ENCODE measurements around the gene PRRT4. TPM values are rescaled to one million over a fixed set of nuclear protein-coding genes. Genes with fewer than 3 reads are reported as not detected.

The PRRT4 gene
- total and polyA plus RNA-seq, 2 of the 13 experiments (the other 11 are each of a cell fraction or from before 2014, with no cell fraction given) = not detected

DNA sequence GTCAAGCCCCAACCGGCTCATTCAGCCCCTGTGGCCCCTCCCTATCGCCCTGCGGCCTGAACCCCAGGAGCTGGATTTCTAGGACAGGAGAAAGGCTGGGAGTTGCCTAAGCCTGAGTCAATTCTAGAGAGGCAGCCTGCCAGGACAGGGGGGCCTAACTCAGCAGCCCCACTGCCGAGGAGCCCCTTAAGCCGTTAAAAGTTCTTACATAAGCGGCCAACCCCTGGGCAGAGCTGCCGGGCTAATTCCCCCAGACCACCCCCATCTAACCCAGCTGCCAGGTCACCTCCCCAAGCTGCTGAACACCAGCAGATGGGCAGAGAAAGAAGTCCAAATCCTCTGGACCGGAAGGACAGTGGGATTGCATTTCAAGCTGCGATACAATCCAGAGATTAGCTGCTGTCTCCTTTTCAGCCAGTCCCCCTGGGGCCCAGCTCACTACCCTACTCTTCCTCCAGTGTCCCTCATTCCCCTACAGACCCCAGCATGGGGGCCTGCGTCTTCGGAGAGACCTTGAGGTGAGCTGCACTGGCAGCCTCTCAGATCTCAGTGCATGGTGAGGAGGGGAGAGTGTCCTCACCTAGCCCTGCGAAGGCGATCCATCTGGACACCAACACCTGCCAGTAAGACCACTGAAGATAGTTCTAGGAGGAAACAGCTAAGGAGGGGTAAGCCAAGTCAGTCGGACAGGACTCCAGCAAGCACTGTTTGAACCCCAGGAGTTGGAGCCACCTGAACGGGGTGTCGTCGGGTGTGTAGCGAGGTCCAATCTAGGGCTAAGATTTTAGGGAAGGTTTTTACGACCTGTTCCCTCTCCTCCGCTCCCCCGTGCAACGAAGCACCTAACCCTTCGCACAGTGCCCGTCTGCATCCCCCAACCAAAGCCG is 47.5 kb upstream of the PRRT4 start (continued):
- TF ChIP-seq, protein P1, sequence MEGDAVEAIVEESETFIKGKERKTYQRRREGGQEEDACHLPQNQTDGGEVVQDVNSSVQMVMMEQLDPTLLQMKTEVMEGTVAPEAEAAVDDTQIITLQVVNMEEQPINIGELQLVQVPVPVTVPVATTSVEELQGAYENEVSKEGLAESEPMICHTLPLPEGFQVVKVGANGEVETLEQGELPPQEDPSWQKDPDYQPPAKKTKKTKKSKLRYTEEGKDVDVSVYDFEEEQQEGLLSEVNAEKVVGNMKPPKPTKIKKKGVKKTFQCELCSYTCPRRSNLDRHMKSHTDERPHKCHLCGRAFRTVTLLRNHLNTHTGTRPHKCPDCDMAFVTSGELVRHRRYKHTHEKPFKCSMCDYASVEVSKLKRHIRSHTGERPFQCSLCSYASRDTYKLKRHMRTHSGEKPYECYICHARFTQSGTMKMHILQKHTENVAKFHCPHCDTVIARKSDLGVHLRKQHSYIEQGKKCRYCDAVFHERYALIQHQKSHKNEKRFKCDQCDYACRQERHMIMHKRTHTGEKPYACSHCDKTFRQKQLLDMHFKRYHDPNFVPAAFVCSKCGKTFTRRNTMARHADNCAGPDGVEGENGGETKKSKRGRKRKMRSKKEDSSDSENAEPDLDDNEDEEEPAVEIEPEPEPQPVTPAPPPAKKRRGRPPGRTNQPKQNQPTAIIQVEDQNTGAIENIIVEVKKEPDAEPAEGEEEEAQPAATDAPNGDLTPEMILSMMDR (CRISPR knock-in tag; IDR thresholded peaks at IDR 0.05) = no peak
- TF ChIP-seq, protein P2, sequence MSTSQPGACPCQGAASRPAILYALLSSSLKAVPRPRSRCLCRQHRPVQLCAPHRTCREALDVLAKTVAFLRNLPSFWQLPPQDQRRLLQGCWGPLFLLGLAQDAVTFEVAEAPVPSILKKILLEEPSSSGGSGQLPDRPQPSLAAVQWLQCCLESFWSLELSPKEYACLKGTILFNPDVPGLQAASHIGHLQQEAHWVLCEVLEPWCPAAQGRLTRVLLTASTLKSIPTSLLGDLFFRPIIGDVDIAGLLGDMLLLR (CRISPR knock-in tag; IDR thresholded peaks at IDR 0.05) = no peak
- peak; percentile 74 for TF ChIP-seq PITX1 (CRISPR knock-in tag; IDR thresholded peaks at IDR 0.05)
- TF ChIP-seq RFX5 (IDR thresholded peaks at IDR 0.05; ENCODE audit: low read depth, low read length) = no peak
- TF ChIP-seq FOXJ3 (CRISPR knock-in tag; IDR thresholded peaks at IDR 0.05; ENCODE audit: borderline replicate concordance) = no peak
- no peak for TF ChIP-seq CC2D1A (CRISPR knock-in tag; IDR thresholded peaks at IDR 0.05)
- peak; percentile 22 for TF ChIP-seq SAP130 (CRISPR knock-in tag; IDR thresholded peaks at IDR 0.05; ENCODE audit: low read depth)
- no peak for TF ChIP-seq ZNF468 (CRISPR knock-in tag; IDR thresholded peaks at IDR 0.05)
- TF ChIP-seq PHF20 (CRISPR knock-in tag; IDR thresholded peaks at IDR 0.05) = no peak
- TF ChIP-seq, protein P3, sequence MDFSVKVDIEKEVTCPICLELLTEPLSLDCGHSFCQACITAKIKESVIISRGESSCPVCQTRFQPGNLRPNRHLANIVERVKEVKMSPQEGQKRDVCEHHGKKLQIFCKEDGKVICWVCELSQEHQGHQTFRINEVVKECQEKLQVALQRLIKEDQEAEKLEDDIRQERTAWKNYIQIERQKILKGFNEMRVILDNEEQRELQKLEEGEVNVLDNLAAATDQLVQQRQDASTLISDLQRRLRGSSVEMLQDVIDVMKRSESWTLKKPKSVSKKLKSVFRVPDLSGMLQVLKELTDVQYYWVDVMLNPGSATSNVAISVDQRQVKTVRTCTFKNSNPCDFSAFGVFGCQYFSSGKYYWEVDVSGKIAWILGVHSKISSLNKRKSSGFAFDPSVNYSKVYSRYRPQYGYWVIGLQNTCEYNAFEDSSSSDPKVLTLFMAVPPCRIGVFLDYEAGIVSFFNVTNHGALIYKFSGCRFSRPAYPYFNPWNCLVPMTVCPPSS (IDR thresholded peaks at IDR 0.05) = no peak
- no peak for TF ChIP-seq ZNF879 (CRISPR knock-in tag; IDR thresholded peaks at IDR 0.05)
- no peak for TF ChIP-seq ZNF207 (IDR thresholded peaks at IDR 0.05; ENCODE audit: borderline replicate concordance)
- TF ChIP-seq, protein P4, sequence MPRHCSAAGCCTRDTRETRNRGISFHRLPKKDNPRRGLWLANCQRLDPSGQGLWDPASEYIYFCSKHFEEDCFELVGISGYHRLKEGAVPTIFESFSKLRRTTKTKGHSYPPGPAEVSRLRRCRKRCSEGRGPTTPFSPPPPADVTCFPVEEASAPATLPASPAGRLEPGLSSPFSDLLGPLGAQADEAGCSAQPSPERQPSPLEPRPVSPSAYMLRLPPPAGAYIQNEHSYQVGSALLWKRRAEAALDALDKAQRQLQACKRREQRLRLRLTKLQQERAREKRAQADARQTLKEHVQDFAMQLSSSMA (CRISPR knock-in tag; IDR thresholded peaks at IDR 0.05) = 0 out of 2 replicates have a peak, but pooled peaks have one; percentile 20
- peak; percentile 45; the same call in 1 of the 2 replicates for TF ChIP-seq HNF4A (CRISPR knock-in tag; IDR thresholded peaks at IDR 0.05)
- TF ChIP-seq, protein P5, sequence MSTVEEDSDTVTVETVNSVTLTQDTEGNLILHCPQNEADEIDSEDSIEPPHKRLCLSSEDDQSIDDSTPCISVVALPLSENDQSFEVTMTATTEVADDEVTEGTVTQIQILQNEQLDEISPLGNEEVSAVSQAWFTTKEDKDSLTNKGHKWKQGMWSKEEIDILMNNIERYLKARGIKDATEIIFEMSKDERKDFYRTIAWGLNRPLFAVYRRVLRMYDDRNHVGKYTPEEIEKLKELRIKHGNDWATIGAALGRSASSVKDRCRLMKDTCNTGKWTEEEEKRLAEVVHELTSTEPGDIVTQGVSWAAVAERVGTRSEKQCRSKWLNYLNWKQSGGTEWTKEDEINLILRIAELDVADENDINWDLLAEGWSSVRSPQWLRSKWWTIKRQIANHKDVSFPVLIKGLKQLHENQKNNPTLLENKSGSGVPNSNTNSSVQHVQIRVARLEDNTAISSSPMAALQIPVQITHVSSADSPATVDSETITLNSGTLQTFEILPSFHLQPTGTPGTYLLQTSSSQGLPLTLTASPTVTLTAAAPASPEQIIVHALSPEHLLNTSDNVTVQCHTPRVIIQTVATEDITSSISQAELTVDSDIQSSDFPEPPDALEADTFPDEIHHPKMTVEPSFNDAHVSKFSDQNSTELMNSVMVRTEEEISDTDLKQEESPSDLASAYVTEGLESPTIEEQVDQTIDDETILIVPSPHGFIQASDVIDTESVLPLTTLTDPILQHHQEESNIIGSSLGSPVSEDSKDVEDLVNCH (CRISPR knock-in tag; IDR thresholded peaks at IDR 0.05) = no peak
- no peak for TF ChIP-seq DR1 (CRISPR knock-in tag; IDR thresholded peaks at IDR 0.05)
- peak; percentile 36; the same call in 1 of the 2 replicates for TF ChIP-seq GABPB1 (CRISPR knock-in tag; IDR thresholded peaks at IDR 0.05)
- TF ChIP-seq, protein P6, sequence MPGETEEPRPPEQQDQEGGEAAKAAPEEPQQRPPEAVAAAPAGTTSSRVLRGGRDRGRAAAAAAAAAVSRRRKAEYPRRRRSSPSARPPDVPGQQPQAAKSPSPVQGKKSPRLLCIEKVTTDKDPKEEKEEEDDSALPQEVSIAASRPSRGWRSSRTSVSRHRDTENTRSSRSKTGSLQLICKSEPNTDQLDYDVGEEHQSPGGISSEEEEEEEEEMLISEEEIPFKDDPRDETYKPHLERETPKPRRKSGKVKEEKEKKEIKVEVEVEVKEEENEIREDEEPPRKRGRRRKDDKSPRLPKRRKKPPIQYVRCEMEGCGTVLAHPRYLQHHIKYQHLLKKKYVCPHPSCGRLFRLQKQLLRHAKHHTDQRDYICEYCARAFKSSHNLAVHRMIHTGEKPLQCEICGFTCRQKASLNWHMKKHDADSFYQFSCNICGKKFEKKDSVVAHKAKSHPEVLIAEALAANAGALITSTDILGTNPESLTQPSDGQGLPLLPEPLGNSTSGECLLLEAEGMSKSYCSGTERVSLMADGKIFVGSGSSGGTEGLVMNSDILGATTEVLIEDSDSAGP (CRISPR knock-in tag; IDR thresholded peaks at IDR 0.05; ENCODE audit: borderline replicate concordance) = 0 out of 2 replicates have a peak, but pooled peaks have one; percentile 21
- TF ChIP-seq, protein P7, sequence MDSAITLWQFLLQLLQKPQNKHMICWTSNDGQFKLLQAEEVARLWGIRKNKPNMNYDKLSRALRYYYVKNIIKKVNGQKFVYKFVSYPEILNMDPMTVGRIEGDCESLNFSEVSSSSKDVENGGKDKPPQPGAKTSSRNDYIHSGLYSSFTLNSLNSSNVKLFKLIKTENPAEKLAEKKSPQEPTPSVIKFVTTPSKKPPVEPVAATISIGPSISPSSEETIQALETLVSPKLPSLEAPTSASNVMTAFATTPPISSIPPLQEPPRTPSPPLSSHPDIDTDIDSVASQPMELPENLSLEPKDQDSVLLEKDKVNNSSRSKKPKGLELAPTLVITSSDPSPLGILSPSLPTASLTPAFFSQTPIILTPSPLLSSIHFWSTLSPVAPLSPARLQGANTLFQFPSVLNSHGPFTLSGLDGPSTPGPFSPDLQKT (CRISPR knock-in tag; IDR thresholded peaks at IDR 0.05; ENCODE audit: borderline replicate concordance) = no peak

Measured in HepG2 (cell line).